ENCODE measurements around the gene MRPS11. TPM values are rescaled to one million over a fixed set of nuclear protein-coding genes. Genes with fewer than 3 reads are reported as not detected.

Gene MRPS11
- total RNA-seq, 1 experiment from 2014 or later, result 47.4 TPM

GRCh38 chr15:88484682-88485331 is 17.3 kb downstream of the MRPS11 start:
- no peak for ATAC-seq

More at GRCh38 chr15:88484682-88485331, 17.3 kb downstream of the MRPS11 start:
- ChIA-PET CTCF (no interaction called here), POLR2A (no interaction called here), RAD21 (ENCODE audit: low non-redundant PET in 1 of 2, low total read pairs in 2 of 2, uncharacterized antibody in 2 of 2, unreplicated experiment in 2 of 2) (no interaction called here)
- H3K27me3 ChIP-seq (ENCODE audit: insufficient read depth, low read length), result no peaks in the 10 kb centered on the region
- BruUV-seq (replicated peaks), result no TSS peak
- DNase-seq (ENCODE audit: low read depth, low spot score), result no peak
- no peak overlapping the region for H3K9ac ChIP-seq (ENCODE audit: low read length)
- H3K27ac ChIP-seq (ENCODE audit: low read depth, low read length), result no peak overlapping the region
- no peak overlapping the region for H3K4me3 ChIP-seq (replicated peaks in 1 of 2; ENCODE audit: low read depth in 1 of 2, low read length in 2 of 2)
- H3K4me1 ChIP-seq (ENCODE audit: control insufficient read depth in 1 of 2, insufficient read depth in 2 of 2, low read length in 2 of 2), result peaks cover 0 to 8% of the 10 kb centered on the region in 2 experiments; a peak in 2 of 4 replicates
- no peaks in the 10 kb centered on the region for H3K9me3 ChIP-seq (ENCODE audit: control insufficient read depth in 1 of 2, insufficient read depth in 1 of 2, low read depth in 1 of 2, low read length in 2 of 2)
- H3K4me2 ChIP-seq (ENCODE audit: low read length), result no peak overlapping the region
- no peaks in the 10 kb centered on the region for H3K79me2 ChIP-seq (ENCODE audit: insufficient read depth, low read length)
- no peak for TF ChIP-seq MAX (IDR thresholded peaks at IDR 0.05)
- no peak for TF ChIP-seq POLR2AphosphoS5 (IDR thresholded peaks at IDR 0.05; ENCODE audit: low read depth, low read length)
- TF ChIP-seq TCF7L2 (IDR thresholded peaks at IDR 0.05; ENCODE audit: borderline replicate concordance, extremely low read depth, insufficient read depth, insufficient read length), result no peak
- TF ChIP-seq POLR2A (IDR thresholded peaks at IDR 0.05; ENCODE audit: borderline replicate concordance, extremely low read depth, insufficient read depth, insufficient read length), result no peak
- TF ChIP-seq RAD21 (IDR thresholded peaks at IDR 0.05; ENCODE audit: low read depth), result no peak
- TF ChIP-seq ZNF274 (IDR thresholded peaks at IDR 0.05; ENCODE audit: low read depth, low read length), result no peak
- no peak for TF ChIP-seq SRF (IDR thresholded peaks at IDR 0.05; ENCODE audit: low read depth)
- no peak for TF ChIP-seq JUND (IDR thresholded peaks at IDR 0.05)
- no peak for TF ChIP-seq REST (IDR thresholded peaks at IDR 0.05; ENCODE audit: low read depth)
- TF ChIP-seq YY1 (IDR thresholded peaks at IDR 0.05; ENCODE audit: extremely low read depth, insufficient replicate concordance, low read depth, low read length), result no peak
- no peak for TF ChIP-seq EZH2phosphoT487 (IDR thresholded peaks at IDR 0.05; ENCODE audit: borderline replicate concordance)
- no peak overlapping the region for H2AFZ ChIP-seq (ENCODE audit: low read depth, low read length, poor library complexity, severe bottlenecking)
- H3K9me2 ChIP-seq (ENCODE audit: insufficient read depth), result no peaks in the 10 kb centered on the region
- intact Hi-C loops (cut with micrococcal nuclease), result no loop called here
- H3K36me3 ChIP-seq (ENCODE audit: control insufficient read depth in 1 of 2, insufficient read depth in 2 of 2, low read length in 2 of 2), result no peaks in the 10 kb centered on the region
- H4K20me1 ChIP-seq (ENCODE audit: insufficient read depth), result no peaks in the 10 kb centered on the region

Data from HCT116 (cell line).